NOMO-1 treated with DMSO at 0.1 percent for 48 hours (cell line): ENCODE data around the gene SLC6A3.
A peak's percentile ranks its signal among the peaks of the same experiment; 100 is the strongest.

Experiments
- DNase-seq: peaks from one replicate; lab custom pipeline; 2025; ENCODE audit not compliant: unreplicated experiment; lab: John Stamatoyannopoulos, UW

Gene SLC6A3

DNA sequence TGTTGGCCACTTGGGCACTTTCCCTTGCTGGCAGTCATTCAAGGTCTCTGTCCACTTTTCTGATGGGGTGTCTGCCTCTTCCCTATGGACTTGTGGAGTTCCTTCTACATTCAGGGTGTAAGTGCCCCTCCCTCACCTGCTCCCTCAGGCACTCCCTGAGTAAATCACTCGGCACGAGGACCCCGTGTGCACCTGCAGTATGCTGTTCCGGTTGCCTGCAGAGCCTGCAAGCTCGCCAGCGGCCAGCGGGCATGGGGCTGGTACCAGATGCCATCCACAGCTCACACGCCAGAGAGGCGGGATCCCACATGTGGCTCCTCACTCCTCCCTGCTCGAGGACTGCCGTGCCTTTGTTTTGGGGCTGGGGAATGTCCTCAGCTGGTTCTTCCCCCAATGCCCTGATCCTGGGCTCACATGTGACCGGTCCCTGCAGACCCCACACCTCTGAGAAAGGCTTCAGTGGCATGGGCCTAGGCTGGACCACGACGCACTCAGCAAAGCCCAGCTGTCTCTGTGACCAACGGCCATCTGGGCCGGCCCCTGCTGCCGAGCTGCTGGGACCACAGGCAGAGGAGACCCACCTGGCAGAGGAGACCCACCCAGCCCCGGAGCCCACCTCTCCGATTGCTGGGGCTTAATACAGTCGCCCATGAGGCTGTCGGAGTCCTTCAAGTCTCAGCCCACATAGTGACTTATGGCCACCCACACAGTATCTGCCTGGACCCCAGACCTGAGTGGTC is 54.2 kb downstream of the SLC6A3 start:
- DNase-seq: no peak

GRCh38 chr5:1390333-1390732 is 54.9 kb downstream of the SLC6A3 start:
- DNase-seq: no peak

GRCh38 chr5:1388383-1388967 is 56.8 kb downstream of the SLC6A3 start:
- DNase-seq: no peak

GRCh38 chr5:1387876-1388275 is 57.4 kb downstream of the SLC6A3 start:
- DNase-seq: no peak

DNA sequence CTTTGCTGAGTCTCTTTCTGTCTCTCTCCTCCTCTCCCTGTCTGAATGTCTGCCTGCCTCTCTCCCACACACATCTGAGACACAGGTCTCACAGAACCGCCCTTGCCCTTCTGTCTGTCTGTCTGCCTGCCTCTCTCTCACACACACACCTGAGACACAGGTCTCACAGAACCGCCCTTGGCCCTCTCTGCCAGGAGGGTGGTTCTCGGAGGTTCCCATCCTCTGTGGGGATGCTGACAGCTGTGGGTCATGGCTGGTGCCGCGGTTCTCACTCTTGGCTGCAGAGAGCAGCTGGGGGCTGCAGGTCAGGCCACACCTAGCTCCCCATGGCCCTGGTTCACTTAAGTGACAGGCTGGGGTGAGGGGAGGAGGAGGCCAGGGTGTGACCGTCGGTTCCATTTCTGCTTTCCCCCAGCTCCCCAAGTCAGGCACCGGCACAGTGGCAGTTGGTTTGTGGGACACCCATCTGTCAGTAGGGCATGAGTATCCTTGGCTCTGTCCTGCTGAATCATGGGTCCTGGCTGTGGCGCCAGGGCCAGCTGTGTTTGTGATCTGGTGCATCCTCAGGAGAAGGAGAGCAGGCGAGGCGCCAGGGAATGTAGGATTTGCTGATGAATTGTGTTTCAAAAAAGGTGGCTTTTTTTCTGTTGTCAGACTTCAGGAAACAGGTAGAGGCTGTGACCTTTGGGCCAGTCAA is 58.0 kb downstream of the SLC6A3 start:
- DNase-seq: no peak

- peak; percentile 83 for DNase-seq
Observed at GRCh38 chr5:1386274-1386717, 58.9 kb downstream of the SLC6A3 start.

DNA sequence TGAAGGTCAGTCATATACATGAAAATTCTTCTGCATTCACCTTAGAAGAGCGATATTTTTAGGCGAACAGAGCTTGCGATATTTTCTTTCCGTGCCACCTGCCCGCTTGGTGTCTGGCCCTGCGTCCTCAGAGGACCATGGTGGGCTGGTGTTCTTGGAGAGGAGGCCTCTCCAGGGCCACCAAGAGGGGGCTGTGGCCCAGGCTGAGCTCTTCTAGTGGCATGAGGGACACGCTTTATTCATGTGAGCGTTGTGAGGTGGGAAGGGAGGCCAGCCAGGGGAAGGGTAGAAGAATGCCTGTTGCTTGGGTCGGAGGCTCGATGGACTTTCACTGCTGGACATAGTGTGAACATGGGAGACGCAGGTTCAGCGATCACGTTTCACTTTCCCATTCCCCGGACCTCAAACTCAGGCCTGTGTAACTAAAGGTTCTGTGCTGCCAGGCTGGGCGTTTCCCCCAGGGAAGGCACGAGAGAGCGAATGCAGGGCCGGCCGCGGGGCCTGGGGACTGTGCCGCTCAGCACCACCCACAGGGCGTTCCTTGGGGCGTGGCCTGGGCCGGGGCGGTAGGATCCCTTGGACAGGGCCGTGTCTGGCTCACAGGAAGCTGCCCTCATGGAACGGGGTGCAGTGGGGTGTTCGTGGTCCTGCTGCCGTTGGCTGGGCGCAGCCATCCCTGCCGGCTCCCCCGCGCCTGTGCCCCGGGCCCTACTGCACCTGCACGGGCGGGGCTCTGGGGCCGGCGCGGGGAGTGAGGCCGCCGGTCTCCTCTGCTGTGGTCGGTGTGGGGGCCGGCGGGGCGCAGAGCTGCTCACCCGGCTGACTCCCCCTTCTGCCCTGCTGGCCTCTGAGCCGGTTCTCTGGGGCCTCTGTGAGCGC is 59.6 kb downstream of the SLC6A3 start:
- DNase-seq: peak; percentile 94

DNA sequence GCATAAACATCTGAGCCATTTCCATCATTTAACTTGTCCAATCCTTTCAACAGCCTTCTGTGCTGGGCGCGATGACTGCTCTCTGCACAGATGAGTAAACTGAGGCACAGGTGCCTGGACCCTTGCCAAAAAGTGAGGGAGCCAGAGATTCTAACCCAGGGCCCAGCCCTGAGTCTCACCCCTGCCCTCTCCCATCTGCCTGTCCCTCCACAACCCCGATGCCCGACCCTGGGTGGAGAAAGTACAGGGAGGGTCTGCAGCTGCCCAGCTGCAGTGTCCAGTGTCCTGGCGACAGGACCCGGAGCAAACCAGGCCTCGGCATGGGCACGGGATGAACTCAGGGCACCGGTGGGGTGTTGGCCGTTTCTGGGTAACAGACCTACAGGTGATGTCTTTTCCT is 60.7 kb downstream of the SLC6A3 start:
- no peak for DNase-seq

GRCh38 chr5:1383886-1384401 is 61.3 kb downstream of the SLC6A3 start:
- DNase-seq: no peak

- no peak for DNase-seq
Observed at GRCh38 chr5:1383344-1383743, 61.9 kb downstream of the SLC6A3 start.

DNA sequence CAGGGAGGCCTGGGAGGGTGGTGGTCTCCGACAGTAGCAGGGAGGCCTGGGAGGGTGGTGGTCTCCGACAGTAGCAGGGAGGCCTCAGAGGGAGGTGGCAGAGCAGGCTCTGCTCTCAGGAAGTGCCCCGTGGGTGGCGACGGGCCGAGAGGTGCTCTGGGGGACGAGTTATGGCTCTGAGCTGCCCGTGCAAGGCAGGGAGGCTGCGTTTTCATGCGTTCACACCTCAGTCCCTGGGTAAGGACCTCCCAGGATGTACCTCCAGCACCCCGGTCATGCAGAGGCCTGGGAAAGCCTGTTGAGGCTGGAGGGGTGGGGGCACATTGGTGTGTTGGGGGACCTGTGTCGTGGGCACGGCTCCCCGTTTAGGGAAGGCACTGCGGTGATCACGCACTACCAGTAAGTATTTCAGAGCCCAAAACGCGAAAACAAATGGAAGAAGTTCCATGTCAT is 63.0 kb downstream of the SLC6A3 start:
- no peak for DNase-seq

GRCh38 chr5:1381370-1382247 is 63.6 kb downstream of the SLC6A3 start:
- no peak for DNase-seq

DNA sequence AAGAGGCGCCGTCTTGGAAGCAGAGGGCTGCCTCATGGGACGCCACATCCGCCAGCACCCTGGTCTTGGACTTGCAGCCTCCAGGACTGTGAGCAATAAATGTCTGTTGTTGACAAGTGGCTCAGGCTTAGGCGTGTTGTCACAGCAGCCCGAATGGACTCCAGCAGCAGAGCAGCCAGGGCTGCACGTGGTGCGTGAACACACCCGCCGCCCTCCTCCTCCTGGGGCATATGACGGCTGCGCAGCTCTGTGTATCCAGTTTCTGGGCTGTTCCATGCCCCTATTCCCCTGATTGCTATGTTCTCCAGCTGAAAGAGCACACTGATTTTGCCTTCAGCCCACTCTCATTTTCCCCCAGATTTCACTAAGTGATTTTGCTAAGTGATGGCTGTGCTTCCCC is 64.3 kb downstream of the SLC6A3 start:
- DNase-seq: no peak

DNA sequence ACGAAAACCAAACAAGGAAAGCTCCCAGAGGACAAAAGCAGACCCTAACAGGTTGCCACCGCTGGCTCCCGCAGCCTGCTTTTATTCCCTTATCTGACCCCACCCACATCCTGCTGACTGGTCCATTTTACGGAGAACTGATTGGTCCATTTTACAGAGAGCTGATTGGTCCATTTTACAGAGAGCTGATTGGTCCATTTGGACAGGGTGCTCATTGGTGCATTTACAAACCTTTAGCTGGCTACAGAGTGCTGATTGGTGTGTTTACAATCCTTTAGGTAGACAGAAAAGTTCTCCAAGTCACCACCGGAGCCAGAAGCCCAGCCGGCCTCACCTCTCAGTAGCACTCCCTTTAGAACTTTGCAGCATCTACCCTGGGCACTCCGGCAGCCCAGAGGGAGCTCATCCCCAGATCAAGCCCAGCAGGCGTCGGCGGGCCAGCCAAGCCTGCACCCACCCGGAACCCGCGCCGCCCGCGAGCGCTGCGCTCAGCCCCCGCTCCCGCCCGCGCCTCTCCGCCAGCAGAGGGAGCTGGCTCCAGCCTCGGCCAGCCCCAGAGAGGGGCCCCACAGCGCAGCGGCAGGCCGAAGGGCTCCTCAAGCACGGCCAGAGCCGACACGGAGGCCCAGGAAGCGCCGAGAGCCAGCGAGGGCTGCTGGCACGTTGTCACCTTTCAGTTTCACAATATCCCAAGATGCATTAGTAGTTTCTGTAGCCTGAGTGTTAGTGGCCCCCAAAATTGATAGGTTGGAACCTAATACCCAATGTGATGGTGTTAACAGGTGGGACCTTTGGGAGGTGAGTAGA is 65.0 kb downstream of the SLC6A3 start:
- DNase-seq: no peak

DNA sequence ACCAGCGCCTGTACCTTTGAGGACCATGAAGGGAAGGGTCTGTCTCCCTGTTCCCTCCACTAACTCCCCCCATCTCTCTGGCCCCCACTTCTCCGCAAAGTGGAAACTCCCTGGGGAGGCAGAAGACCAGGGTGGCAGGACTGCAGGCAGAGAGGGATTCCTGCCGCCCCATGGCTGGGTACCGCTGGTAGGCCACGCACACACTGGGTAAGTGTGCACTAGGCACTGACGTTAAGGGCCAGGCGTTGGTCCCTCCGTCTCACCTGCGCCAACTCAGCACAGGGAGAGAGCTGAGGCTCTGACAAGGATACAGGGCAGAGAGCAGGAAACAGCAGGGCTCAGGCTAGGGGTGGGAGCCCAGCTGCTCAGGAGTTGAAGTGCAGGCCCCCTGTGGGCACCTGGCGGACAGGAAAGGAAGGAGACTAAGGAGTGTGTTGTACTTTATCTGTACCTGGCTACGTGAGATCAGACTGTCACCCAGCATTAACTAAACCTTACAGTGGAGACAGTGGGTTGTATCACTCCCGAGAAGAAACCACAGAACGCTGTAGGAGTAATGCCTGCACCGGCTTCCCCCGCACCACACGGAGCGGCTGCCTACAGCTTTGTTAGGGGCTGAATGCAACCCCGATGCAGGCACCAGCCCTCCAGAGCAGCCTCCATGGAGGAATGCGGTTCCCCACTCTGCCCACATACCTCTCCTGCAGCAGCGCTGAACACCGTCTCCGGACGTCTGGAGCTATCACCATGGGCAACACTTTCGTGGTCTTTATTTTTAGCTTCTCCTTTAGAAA is 66.2 kb downstream of the SLC6A3 start:
- no peak for DNase-seq

DNA sequence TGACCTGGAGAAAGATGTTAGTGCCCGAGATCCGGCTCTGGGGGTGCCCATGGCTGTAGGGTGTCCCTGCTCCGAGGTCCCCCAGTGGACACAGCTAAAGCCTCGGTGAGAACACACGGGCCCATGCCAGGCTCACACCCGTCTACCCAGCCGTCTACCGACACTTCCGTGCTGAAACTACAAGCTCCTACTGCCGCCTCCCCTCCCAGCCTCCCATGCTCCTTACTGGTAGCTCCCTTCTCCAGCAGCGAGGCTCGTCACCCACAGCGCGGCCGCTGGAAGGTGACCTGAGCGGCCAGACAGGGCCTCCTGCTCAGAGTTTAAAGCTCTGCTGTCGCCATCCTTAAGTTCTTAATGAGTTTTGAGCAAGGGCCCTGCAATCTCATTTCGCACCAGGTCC is 67.1 kb downstream of the SLC6A3 start:
- DNase-seq: no peak

DNA sequence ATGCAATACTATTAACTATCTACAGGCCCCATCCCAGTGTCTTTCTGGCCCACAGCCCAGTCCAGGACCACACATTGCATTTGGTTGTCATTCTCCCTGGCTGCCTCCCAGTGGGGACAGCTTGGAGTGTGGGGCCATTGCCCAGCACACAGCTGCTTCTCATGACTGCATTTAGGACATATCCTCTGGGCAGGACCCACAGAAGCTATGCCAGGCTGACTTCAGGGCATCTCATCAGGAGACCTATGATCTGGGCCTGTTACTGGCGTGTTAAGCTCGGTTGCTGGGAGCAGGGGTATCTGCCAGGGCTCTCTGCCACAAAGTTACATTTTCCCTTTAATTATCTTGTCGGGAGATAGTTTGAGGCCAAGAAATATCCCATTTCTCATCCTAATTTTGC is 68.3 kb downstream of the SLC6A3 start:
- no peak for DNase-seq
